Measurements from ENCODE around the gene DDX52. TPM values are rescaled to one million over a fixed set of nuclear protein-coding genes. Genes with fewer than 3 reads are reported as not detected.
"Not testable (repeated sequence)": the region's sequence is repeated elsewhere in the genome, so short reads cannot be mapped to it uniquely, and the experiment has no call there.

The DDX52 gene
- total RNA-seq, 1 experiment from 2014 or later, result 65.4 TPM

DNA sequence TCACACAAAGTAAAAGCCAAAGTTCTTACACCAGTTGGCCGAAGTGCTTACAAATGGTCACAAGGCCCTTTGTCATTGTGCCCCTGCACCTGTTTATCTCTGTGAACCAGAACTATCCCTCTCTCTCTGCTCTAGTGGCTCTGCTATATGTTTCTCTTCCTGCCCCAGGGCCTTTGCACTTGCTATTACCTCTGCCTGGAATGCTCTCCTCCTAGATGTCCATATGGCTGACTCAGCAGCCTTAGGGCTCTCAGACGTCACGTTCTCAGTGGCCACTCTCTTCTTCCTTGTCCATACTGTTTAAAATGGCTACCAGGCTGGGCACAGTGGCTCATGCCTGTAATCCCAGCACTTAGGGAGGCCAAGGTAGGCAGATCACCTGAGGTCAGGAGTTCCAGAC is 38.8 kb upstream of the DDX52 start:
- Histone ChIP-seq H3K56ac (ENCODE audit: insufficient read length, low read depth, low read length) (no peak overlapping the region), H2BK5ac (ENCODE audit: insufficient read length, low read length) (no peak overlapping the region), H3K4me2 (ENCODE audit: insufficient read depth, insufficient read length, low read length) (no peak overlapping the region), H3T11ph (ENCODE audit: low read length) (no peak overlapping the region), H3K14ac (ENCODE audit: insufficient read depth, low read length) (no peak overlapping the region), H3K79me1 (ENCODE audit: insufficient read depth, low read depth, low read length, poor library complexity, severe bottlenecking) (no peaks in the 10 kb centered on the region), H4K5ac (ENCODE audit: insufficient read length, low read depth, low read length) (no peak overlapping the region), H2BK20ac (ENCODE audit: low read depth, low read length, poor library complexity, severe bottlenecking) (no peak overlapping the region), H3K9ac (ENCODE audit: extremely low read depth, insufficient read length, low read length) (no peak overlapping the region), H4K8ac (replicated peaks; ENCODE audit: insufficient read length, low read depth, low read length) (no peak overlapping the region), H3K27me3 (ENCODE audit: insufficient read depth, low read length) (no peaks in the 10 kb centered on the region), H3K4me1 (ENCODE audit: insufficient read depth, low read length) (no peaks in the 10 kb centered on the region), H3K9me3 (ENCODE audit: control insufficient read depth, low read depth, low read length) (no peaks in the 10 kb centered on the region), H3K79me2 (ENCODE audit: insufficient read depth, low read length) (no peaks in the 10 kb centered on the region), H3K27ac (ENCODE audit: insufficient read length, low read depth, low read length) (no peak overlapping the region), H3K18ac (ENCODE audit: insufficient read length, low read depth, low read length) (no peak overlapping the region), H2BK120ac (ENCODE audit: low read depth, low read length, poor library complexity, severe bottlenecking) (no peak overlapping the region), H4K91ac (ENCODE audit: insufficient read length, low read depth, low read length) (no peak overlapping the region), H4K20me1 (ENCODE audit: control insufficient read depth, insufficient read depth, insufficient read length) (no peaks in the 10 kb centered on the region), H3K23me2 (ENCODE audit: insufficient read length, low read depth, low read length, poor library complexity, severe bottlenecking) (no peaks in the 10 kb centered on the region), H2BK12ac (ENCODE audit: insufficient read length, low read depth, low read length) (no peak overlapping the region), H2AFZ (ENCODE audit: low read length) (no peak overlapping the region), H3K4ac (ENCODE audit: low read depth, low read length) (no peak overlapping the region), H2BK15ac (ENCODE audit: low read depth, low read length) (no peak overlapping the region), H2AK5ac (ENCODE audit: insufficient read length, low read length) (no peak overlapping the region), H3K23ac (ENCODE audit: insufficient read length, low read depth, low read length) (no peak overlapping the region)
- peaks cover 0 to 5% (median 0%) of the 10 kb centered on the region in 3 experiments; a peak in 2 of 7 replicates for H3K36me3 Mint-ChIP-seq (ENCODE audit: insufficient read depth in 1 of 3, low read depth in 3 of 3)
- WGBS (ENCODE audit: extremely low coverage, insufficient read length, low lambda C conversion rate), result no CpG with 5 or more reads among the region's 3 CpGs
- peaks cover 4 to 10% of the 10 kb centered on the region in 2 experiments; a peak in 3 of 5 replicates for H3K9me3 Mint-ChIP-seq
- TF ChIP-seq, protein P1, sequence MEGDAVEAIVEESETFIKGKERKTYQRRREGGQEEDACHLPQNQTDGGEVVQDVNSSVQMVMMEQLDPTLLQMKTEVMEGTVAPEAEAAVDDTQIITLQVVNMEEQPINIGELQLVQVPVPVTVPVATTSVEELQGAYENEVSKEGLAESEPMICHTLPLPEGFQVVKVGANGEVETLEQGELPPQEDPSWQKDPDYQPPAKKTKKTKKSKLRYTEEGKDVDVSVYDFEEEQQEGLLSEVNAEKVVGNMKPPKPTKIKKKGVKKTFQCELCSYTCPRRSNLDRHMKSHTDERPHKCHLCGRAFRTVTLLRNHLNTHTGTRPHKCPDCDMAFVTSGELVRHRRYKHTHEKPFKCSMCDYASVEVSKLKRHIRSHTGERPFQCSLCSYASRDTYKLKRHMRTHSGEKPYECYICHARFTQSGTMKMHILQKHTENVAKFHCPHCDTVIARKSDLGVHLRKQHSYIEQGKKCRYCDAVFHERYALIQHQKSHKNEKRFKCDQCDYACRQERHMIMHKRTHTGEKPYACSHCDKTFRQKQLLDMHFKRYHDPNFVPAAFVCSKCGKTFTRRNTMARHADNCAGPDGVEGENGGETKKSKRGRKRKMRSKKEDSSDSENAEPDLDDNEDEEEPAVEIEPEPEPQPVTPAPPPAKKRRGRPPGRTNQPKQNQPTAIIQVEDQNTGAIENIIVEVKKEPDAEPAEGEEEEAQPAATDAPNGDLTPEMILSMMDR (conservative IDR thresholded peaks at IDR 0.05), result no peak
- peaks cover under 1% of the 10 kb centered on the region for H3K27me3 Mint-ChIP-seq (ENCODE audit: low read depth)
- no peak overlapping the region for H3K4me3 Mint-ChIP-seq
- H3K27ac Mint-ChIP-seq, result no peak overlapping the region
- DNase-seq, result no peak
- H3K4me1 Mint-ChIP-seq, result no peaks in the 10 kb centered on the region

DNA sequence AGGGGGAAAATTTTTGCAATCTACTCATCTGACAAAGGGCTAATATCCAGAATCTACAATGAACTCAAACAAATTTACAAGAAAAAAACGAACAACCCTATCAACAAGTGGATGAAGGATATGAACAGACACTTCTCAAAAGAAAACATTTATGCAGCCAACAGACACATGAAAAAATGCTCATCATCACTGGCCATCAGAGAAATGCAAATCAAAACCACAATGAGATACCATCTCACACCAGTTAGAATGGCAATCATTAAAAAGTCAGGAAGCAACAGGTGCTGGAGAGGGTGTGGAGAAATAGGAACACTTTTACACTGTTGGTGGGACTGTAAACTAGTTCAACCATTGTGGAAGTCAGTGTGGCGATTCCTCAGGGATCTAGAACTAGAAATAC is 36.7 kb upstream of the DDX52 start:
- peaks cover 4 to 10% of the 10 kb centered on the region in 2 experiments; a peak in 3 of 5 replicates for H3K9me3 Mint-ChIP-seq
- H3K79me1 ChIP-seq (ENCODE audit: insufficient read depth, low read depth, low read length, poor library complexity, severe bottlenecking); H2BK12ac ChIP-seq (ENCODE audit: insufficient read length, low read depth, low read length); H3K79me2 ChIP-seq (ENCODE audit: insufficient read depth, low read length); H2BK5ac ChIP-seq (ENCODE audit: insufficient read length, low read length); H3K23me2 ChIP-seq (ENCODE audit: insufficient read length, low read depth, low read length, poor library complexity, severe bottlenecking); H3K4me2 ChIP-seq (ENCODE audit: insufficient read depth, insufficient read length, low read length); H3K4ac ChIP-seq (ENCODE audit: low read depth, low read length); H2BK120ac ChIP-seq (ENCODE audit: low read depth, low read length, poor library complexity, severe bottlenecking); H2BK20ac ChIP-seq (ENCODE audit: low read depth, low read length, poor library complexity, severe bottlenecking); H3K4me3 Mint-ChIP-seq; H3T11ph ChIP-seq (ENCODE audit: low read length); H2AK5ac ChIP-seq (ENCODE audit: insufficient read length, low read length); H3K4me1 ChIP-seq (ENCODE audit: insufficient read depth, low read length); H4K5ac ChIP-seq (ENCODE audit: insufficient read length, low read depth, low read length); H4K20me1 ChIP-seq (ENCODE audit: control insufficient read depth, insufficient read depth, insufficient read length); H3K27me3 Mint-ChIP-seq (ENCODE audit: low read depth); DNase-seq; H4K8ac ChIP-seq (replicated peaks; ENCODE audit: insufficient read length, low read depth, low read length); H2BK15ac ChIP-seq (ENCODE audit: low read depth, low read length); H3K4me1 Mint-ChIP-seq; H3K27me3 ChIP-seq (ENCODE audit: insufficient read depth, low read length); H3K9ac ChIP-seq (ENCODE audit: extremely low read depth, insufficient read length, low read length); H3K18ac ChIP-seq (ENCODE audit: insufficient read length, low read depth, low read length); H3K9me3 ChIP-seq (ENCODE audit: control insufficient read depth, low read depth, low read length); H3K36me3 Mint-ChIP-seq (ENCODE audit: insufficient read depth in 1 of 3, low read depth in 3 of 3); H3K14ac ChIP-seq (ENCODE audit: insufficient read depth, low read length); H3K23ac ChIP-seq (ENCODE audit: insufficient read length, low read depth, low read length); H3K27ac ChIP-seq (ENCODE audit: insufficient read length, low read depth, low read length); H3K27ac Mint-ChIP-seq; H2AFZ ChIP-seq (ENCODE audit: low read length); H3K56ac ChIP-seq (ENCODE audit: insufficient read length, low read depth, low read length); H4K91ac ChIP-seq (ENCODE audit: insufficient read length, low read depth, low read length): not testable (repeated sequence)
- WGBS (ENCODE audit: extremely low coverage, insufficient read length, low lambda C conversion rate), result no CpG with 5 or more reads among the region's 2 CpGs

Data from H9 (cell line).